ENCODE results near the gene FSTL1. TPM values are rescaled to one million over a fixed set of nuclear protein-coding genes. Genes with fewer than 3 reads are reported as not detected.

The FSTL1 gene
- total and polyA plus RNA-seq, 5 donors from 2014 or later, result 1.0 TPM; not detected in 4

DNA sequence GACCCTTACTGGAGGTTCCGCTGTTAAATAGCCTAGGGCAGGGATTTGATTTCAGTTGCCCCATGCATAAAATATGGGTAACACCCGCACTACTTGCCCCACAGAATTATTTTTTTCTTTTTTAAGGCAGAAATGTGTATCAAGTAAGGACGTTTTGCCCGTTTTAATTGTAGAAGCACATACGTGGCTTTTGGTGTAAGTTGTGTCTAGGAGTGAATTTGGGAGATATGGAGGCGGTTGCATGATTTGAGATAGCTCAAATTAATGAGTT is 101.0 kb downstream of the FSTL1 start:
- Mint-ChIP-seq H3K36me3 (peaks cover 4% of the 10 kb centered on the region), H3K4me3 (peak overlapping the region; percentile 93 to 97 (median 96)), H3K4me1 (peaks cover 28 to 41% (median 39%) of the 10 kb centered on the region in 4 donors), H3K27ac (peak overlapping the region; percentile 60 to 95 (median 91)), H3K9me3 (no peaks in the 10 kb centered on the region), H3K27me3 (peaks cover 28% of the 10 kb centered on the region)
- Histone ChIP-seq H3K4me3 (ENCODE audit: low read depth, low read length) (peak overlapping the region; percentile 90), H3K27ac (ENCODE audit: insufficient read depth, low read length, poor library complexity, severe bottlenecking) (peak overlapping the region; percentile 84), H3K27me3 (ENCODE audit: control insufficient read depth, insufficient read depth, low read length) (peaks cover 11% of the 10 kb centered on the region), H3K9me3 (ENCODE audit: control insufficient read depth in 2 of 2, low read length in 2 of 2) (no peaks in the 10 kb centered on the region), H3K36me3 (ENCODE audit: control insufficient read depth, insufficient read depth, low read length) (peaks cover 6% of the 10 kb centered on the region), H3K4me1 (ENCODE audit: control insufficient read depth, insufficient read depth, low read length, poor library complexity, severe bottlenecking) (peaks cover 41% of the 10 kb centered on the region)
- no peak for DNase-seq
- ATAC-seq (ENCODE audit: low read depth in 2 of 2), result no peak

DNA sequence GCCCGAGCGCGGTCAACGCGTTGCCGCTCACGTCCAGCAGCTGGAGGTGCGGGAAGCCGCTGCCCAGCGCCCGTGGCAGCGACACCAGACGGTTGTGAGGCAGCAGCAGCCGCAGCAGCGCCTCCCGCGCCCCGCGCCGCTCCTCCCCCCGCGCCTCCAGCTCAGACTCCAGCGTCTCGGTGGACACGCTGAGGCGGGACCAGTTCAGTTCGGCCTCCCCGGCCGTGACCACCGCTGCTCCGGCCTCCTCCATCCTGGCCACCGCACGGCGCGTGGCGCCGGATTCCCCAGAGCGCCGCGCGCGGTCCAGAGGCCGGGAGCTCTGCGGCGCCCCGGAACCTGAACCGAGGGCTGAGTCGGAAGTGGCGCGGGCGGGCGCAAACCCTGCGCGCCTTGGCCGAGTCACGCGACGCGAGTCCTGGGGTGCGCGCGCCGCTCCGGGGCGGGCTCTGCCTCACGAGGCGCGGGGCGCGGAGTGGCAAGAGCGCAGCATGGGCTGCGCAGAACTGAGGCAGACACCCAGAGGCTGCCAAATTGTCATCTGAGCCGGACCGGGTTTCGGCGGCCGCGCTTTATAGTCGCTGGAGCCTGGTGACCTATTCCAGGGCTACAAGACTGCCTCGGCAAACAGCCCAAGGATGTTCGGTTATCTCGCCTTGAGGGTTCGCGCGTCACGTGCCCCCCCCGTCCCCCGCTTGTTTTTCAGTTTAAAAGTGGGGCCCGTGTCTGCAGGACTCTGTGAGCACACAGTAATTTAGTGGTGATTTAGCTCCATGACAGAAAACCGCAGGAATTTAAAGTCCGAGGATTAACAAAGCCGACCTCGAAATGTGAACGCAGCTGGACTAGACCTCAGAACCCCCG is 101.6 kb downstream of the FSTL1 start, which contains the start of gene LRRC58:
LRRC58 (minus strand) TSS at position 364 of the 864 bp plus-strand sequence; CDS start at position 253, 111 bp downstream.
- Histone ChIP-seq H3K4me1 (ENCODE audit: control insufficient read depth, insufficient read depth, low read length, poor library complexity, severe bottlenecking) (peaks cover 47% of the 10 kb centered on the region), H3K9me3 (ENCODE audit: control insufficient read depth in 2 of 2, low read length in 2 of 2) (no peaks in the 10 kb centered on the region), H3K36me3 (ENCODE audit: control insufficient read depth, insufficient read depth, low read length) (peaks cover 6% of the 10 kb centered on the region), H3K27ac (ENCODE audit: insufficient read depth, low read length, poor library complexity, severe bottlenecking) (peak within 1 kb of the TSS; percentile 84), H3K4me3 (ENCODE audit: low read depth, low read length) (peak within 1 kb of the TSS; percentile 95), H3K27me3 (ENCODE audit: control insufficient read depth, insufficient read depth, low read length) (peaks cover 8% of the 10 kb centered on the region)
- H3K27me3 Mint-ChIP-seq, result peaks cover 22% of the 10 kb centered on the region
- H3K4me3 Mint-ChIP-seq, result peak within 1 kb of the TSS; percentile 93 to 97 (median 96)
- ATAC-seq (ENCODE audit: low read depth in 2 of 2) (peak; percentile 88 to 89), DNase-seq (peak; percentile 81 to 97 (median 93))
- peaks cover 34 to 47% (median 45%) of the 10 kb centered on the region in 4 donors for H3K4me1 Mint-ChIP-seq
- peaks cover 4% of the 10 kb centered on the region for H3K36me3 Mint-ChIP-seq
- no peaks in the 10 kb centered on the region for H3K9me3 Mint-ChIP-seq
- peak within 1 kb of the TSS; percentile 93 to 95 (median 94) for H3K27ac Mint-ChIP-seq

DNA sequence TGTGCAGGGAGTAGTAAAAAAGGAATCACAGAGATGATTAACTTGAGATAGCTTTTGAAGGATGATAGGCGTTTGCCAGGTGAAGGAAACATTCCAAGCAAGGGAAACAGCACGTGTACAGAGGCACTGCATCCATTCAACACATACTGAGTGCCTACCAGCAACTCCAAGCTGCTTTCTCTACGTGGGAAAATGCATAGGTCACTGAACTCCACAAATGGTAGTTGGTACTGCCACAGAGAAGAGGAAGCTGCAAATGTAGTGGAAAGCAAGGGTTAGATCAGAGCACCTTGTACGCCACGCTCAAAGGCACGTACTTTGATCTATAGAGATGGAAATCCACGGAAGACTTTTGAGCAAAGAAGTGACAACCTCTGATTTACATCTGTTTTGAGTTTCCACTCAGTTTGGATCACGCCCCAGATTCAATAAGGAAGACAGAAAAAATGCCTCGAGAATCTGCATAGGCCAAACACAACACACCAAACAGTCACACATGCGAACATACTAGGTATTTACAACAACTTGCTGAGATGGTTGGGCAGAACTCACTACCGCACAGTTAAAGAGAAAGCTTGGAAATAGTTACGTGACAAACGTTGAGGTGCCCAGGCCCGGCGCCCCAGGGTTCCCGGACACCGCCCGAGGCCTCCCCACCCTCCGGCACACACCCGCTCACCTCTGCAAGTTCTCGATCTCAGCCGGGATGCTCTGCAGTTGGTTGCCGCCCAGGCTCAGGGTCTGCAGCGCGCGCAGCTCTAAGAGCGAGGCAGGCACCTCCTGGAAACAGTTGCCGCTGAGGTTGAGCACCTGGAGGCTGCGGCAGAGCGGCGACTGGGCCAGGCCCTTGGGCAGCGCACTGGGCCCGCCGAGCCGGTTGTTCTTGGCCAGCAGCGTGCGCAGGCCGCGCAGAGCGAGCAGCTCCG is 102.5 kb downstream of the FSTL1 start:
- peaks cover 14% of the 10 kb centered on the region for H3K27me3 Mint-ChIP-seq
- peak overlapping the region; percentile 93 to 94 (median 93) for H3K27ac Mint-ChIP-seq
- Histone ChIP-seq H3K4me1 (ENCODE audit: control insufficient read depth, insufficient read depth, low read length, poor library complexity, severe bottlenecking) (peaks cover 56% of the 10 kb centered on the region), H3K36me3 (ENCODE audit: control insufficient read depth, insufficient read depth, low read length) (peaks cover 6% of the 10 kb centered on the region), H3K4me3 (ENCODE audit: low read depth, low read length) (peak overlapping the region; percentile 95), H3K27me3 (ENCODE audit: control insufficient read depth, insufficient read depth, low read length) (peaks cover 4% of the 10 kb centered on the region), H3K9me3 (ENCODE audit: control insufficient read depth in 2 of 2, low read length in 2 of 2) (no peaks in the 10 kb centered on the region), H3K27ac (ENCODE audit: insufficient read depth, low read length, poor library complexity, severe bottlenecking) (peak overlapping the region; percentile 84)
- H3K9me3 Mint-ChIP-seq, result no peaks in the 10 kb centered on the region
- H3K4me3 Mint-ChIP-seq, result peak overlapping the region; percentile 93 to 97 (median 96)
- DNase-seq, result peak in 2 of 3 donors; percentile 8 to 89
- ATAC-seq (ENCODE audit: low read depth in 2 of 2), result peak; percentile 63
- H3K4me1 Mint-ChIP-seq, result peaks cover 35 to 55% (median 52%) of the 10 kb centered on the region in 4 donors
- H3K36me3 Mint-ChIP-seq, result peaks cover 4% of the 10 kb centered on the region

DNA sequence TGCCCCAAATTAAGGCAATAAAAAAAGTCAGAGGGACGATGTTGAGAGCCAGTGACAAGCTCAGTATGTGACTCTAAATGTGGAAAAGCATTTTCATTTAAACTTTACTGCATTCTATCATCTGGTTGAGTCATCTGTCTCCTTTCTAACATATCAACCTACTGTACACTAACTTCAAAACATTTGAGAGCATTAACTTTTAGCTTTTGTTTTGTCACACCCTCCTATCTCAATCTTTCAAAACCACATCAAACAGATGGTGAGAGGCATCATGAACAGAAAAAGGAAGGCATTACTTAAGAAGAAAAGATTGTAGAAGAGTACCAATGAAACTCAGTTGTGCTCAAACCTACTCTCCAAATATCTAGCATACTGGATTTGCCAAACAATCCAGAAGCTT is 106.4 kb downstream of the FSTL1 start:
- Mint-ChIP-seq H3K4me1 (peaks cover 35 to 73% (median 62%) of the 10 kb centered on the region in 4 donors), H3K9me3 (peaks cover 0 to 5% (median 0%) of the 10 kb centered on the region in 7 donors), H3K36me3 (peaks cover 22% of the 10 kb centered on the region), H3K27me3 (peaks cover under 1% of the 10 kb centered on the region), H3K27ac (peak overlapping the region; percentile 4 to 52 (median 13)), H3K4me3 (peak overlapping the region; percentile 30 to 91 (median 61))
- ATAC-seq (ENCODE audit: low read depth in 2 of 2), result peak; percentile 19 to 29
- peak overlapping the region; percentile 66 for H3K4me3 ChIP-seq (ENCODE audit: low read depth, low read length)
- H3K9me3 ChIP-seq (ENCODE audit: control insufficient read depth in 2 of 2, low read length in 2 of 2), result no peaks in the 10 kb centered on the region
- DNase-seq, result peak in 2 of 3 donors; percentile 73 to 88
- H3K27me3 ChIP-seq (ENCODE audit: control insufficient read depth, insufficient read depth, low read length), result no peaks in the 10 kb centered on the region
- peaks cover 49% of the 10 kb centered on the region for H3K4me1 ChIP-seq (ENCODE audit: control insufficient read depth, insufficient read depth, low read length, poor library complexity, severe bottlenecking)
- H3K27ac ChIP-seq (ENCODE audit: insufficient read depth, low read length, poor library complexity, severe bottlenecking), result peak overlapping the region; percentile 39
- H3K36me3 ChIP-seq (ENCODE audit: control insufficient read depth, insufficient read depth, low read length), result peaks cover 6% of the 10 kb centered on the region

Other genes starting within 250 kb of the FSTL1 start
- gene GPR156, start 165.8 kb downstream of the FSTL1 start, total RNA-seq, result 0.42 TPM
- gene GPR156, start 165.8 kb downstream of the FSTL1 start, polyA plus RNA-seq, result not detected
- gene LRRC58, start 101.6 kb downstream of the FSTL1 start, total RNA-seq, result 15.8 TPM
- 10 to 100 TPM in 1 of 4 donors, 1 to 10 TPM in 3; 8.3 to 11.6 (median 9.4) TPM for gene LRRC58, start 101.6 kb downstream of the FSTL1 start, polyA plus RNA-seq
- 71.4 TPM for gene NDUFB4, start 145.3 kb upstream of the FSTL1 start, total RNA-seq
- gene NDUFB4, start 145.3 kb upstream of the FSTL1 start, polyA plus RNA-seq, result 100 to 1,000 TPM; 240 to 317 (median 274) TPM
- 4.7 TPM for gene HGD, start 231.2 kb upstream of the FSTL1 start, total RNA-seq
- gene HGD, start 231.2 kb upstream of the FSTL1 start, polyA plus RNA-seq, result under 1 TPM in 1 of 4 donors, not detected in 3; 0.25 TPM